HepG2 (cell line): ENCODE measurements around the gene NR2F1-AS1. TPM values are rescaled to one million over a fixed set of nuclear protein-coding genes. Genes with fewer than 3 reads are reported as not detected.

Experiments
- CSRNP1 ChIP-seq: sonication (generic); formaldehyde crosslinking; IDR thresholded peaks from 2 replicates; pipeline ENCODE4 v1.8.1; 2023; ENCODE audit warnings: mild to moderate bottlenecking, missing genetic modification reagents
- MYC ChIP-seq: sonication (generic); formaldehyde crosslinking; IDR thresholded peaks from 2 replicates; pipeline ENCODE4 v1.9.0; 2021; ENCODE audit warnings: missing genetic modification reagents, borderline replicate concordance
- PRPF4 ChIP-seq: fragments of 200-400 bp; formaldehyde crosslinking; IDR thresholded peaks from 2 replicates; pipeline ENCODE4 v1.6.1; 2016; ENCODE audit warnings: low read length, low read depth; ENCODE audit not compliant: poor library complexity, severe bottlenecking
- SAP130 ChIP-seq: IDR thresholded peaks from 2 replicates; pipeline ENCODE4 v1.6.1; 2016; ENCODE audit warnings: low read depth
- SMAD9 ChIP-seq: sonication (generic); formaldehyde crosslinking; IDR thresholded peaks from 2 replicates; pipeline ENCODE4 v1.5.1; 2020; ENCODE audit warnings: mild to moderate bottlenecking, missing genetic modification reagents
- SP4 ChIP-seq: sonication (generic); formaldehyde crosslinking; IDR thresholded peaks from 2 replicates; pipeline ENCODE4 v1.8.1; 2023; ENCODE audit warnings: mild to moderate bottlenecking, missing genetic modification reagents
- THAP11 ChIP-seq: IDR thresholded peaks from 2 replicates; pipeline ENCODE4 v1.6.1; 2016; ENCODE audit warnings: missing biosample characterization, missing genetic modification reagents
- TIGD3 ChIP-seq: sonication (generic); formaldehyde crosslinking; IDR thresholded peaks from 2 replicates; pipeline ENCODE4 v1.5.1; 2020; ENCODE audit warnings: mild to moderate bottlenecking, missing genetic modification reagents, borderline replicate concordance
- ZBTB40 ChIP-seq, 2 experiments: fragments of 450-650 bp in 1 of 2; sonication (generic) in 1 of 2; formaldehyde crosslinking in 1 of 2; IDR thresholded peaks; 2 replicates each; pipeline versions ENCODE4 v1.6.1 to v1.8.0; 2016 to 2022; ENCODE audit warnings: antibody characterized with exemption in 1 of 2, mild to moderate bottlenecking in 1 of 2, missing genetic modification reagents in 1 of 2
- ZBTB46 ChIP-seq: sonication (generic); formaldehyde crosslinking; IDR thresholded peaks from 2 replicates; pipeline ENCODE4 v1.4.0; 2020; ENCODE audit warnings: mild to moderate bottlenecking, missing genetic modification reagents, borderline replicate concordance
- ZNF33B ChIP-seq: sonication (generic); formaldehyde crosslinking; IDR thresholded peaks from 2 replicates; pipeline ENCODE4 v1.5.1; 2020; ENCODE audit warnings: mild to moderate bottlenecking, missing genetic modification reagents
- ZNF629 ChIP-seq: sonication (generic); formaldehyde crosslinking; conservative IDR thresholded peaks from 2 replicates; pipeline ENCODE4 v1.5.0; 2020; ENCODE audit warnings: missing genetic modification reagents
- ZNF678 ChIP-seq: sonication (generic); formaldehyde crosslinking; IDR thresholded peaks from 2 replicates; pipeline ENCODE4 v1.4.0; 2020; ENCODE audit warnings: mild to moderate bottlenecking, missing genetic modification reagents
- polyA plus RNA-seq, 8 experiments: library from polyadenylated mRNA; depleted of rRNA in 3 of 8; stranded (reverse) in 7 of 8; unstranded in 1 of 8; fragments of >200 nt; fragmentation: Illumina TruSeq in 4 of 8; extraction: Trizol in 4 of 8; gene quantifications; 2 replicates each; pipeline versions ENCODE4 v1.2.1 to v1.2.3, GENCODE V29; 2011 to 2016; ENCODE audit warnings: low read depth in 4 of 8, missing spikeins in 1 of 8, mixed read lengths in 1 of 8; ENCODE audit not compliant: insufficient read depth in 1 of 8
- total RNA-seq, 5 experiments: library from RNA; depleted of rRNA; stranded (reverse); fragments of >200 nt; fragmentation: Illumina TruSeq; extraction: Trizol; gene quantifications; 2 replicates each; pipeline ENCODE4 v1.2.3, GENCODE V29; 2016; ENCODE audit warnings: low read depth in 1 of 5

NR2F1-AS1 gene
- total and polyA plus RNA-seq, 2 of the 13 experiments (the other 11 are each of a cell fraction or from before 2014, with no cell fraction given): 2.8 TPM

- TF ChIP-seq SAP130 (peak; percentile 55; the same call in 1 of the 2 replicates), THAP11 (CRISPR knock-in tag) (no peak), SP4 (CRISPR knock-in tag) (no peak), CSRNP1 (no peak), ZNF33B (0 out of 2 replicates have a peak, but pooled peaks have one; percentile 45), MYC (peak; percentile 38; the same call in 1 of the 2 replicates), ZBTB40 (IDR thresholded peaks at IDR 0.05) (no peak), ZBTB40 (CRISPR knock-in tag; IDR thresholded peaks at IDR 0.05) (no peak), ZBTB46 (CRISPR knock-in tag) (no peak), PRPF4 (no peak), ZNF629 (no peak; the same call in 1 of the 2 replicates), SMAD9 (CRISPR knock-in tag) (no peak), ZNF678 (CRISPR knock-in tag) (no peak), TIGD3 (no peak)
These were observed 39.7 kb upstream of the NR2F1-AS1 start (continued) for GRCh38 chr5:93620487-93621326.
